8988T (cell line): Measurements from ENCODE around the gene COPE.
"Not testable (repeated sequence)": the region's sequence is repeated elsewhere in the genome, so short reads cannot be mapped to it uniquely, and the experiment has no call there.

Experiments
- DNase-seq: peaks from one replicate; pipeline ENCODE4 v3.0.0; 2011

COPE gene

DNA sequence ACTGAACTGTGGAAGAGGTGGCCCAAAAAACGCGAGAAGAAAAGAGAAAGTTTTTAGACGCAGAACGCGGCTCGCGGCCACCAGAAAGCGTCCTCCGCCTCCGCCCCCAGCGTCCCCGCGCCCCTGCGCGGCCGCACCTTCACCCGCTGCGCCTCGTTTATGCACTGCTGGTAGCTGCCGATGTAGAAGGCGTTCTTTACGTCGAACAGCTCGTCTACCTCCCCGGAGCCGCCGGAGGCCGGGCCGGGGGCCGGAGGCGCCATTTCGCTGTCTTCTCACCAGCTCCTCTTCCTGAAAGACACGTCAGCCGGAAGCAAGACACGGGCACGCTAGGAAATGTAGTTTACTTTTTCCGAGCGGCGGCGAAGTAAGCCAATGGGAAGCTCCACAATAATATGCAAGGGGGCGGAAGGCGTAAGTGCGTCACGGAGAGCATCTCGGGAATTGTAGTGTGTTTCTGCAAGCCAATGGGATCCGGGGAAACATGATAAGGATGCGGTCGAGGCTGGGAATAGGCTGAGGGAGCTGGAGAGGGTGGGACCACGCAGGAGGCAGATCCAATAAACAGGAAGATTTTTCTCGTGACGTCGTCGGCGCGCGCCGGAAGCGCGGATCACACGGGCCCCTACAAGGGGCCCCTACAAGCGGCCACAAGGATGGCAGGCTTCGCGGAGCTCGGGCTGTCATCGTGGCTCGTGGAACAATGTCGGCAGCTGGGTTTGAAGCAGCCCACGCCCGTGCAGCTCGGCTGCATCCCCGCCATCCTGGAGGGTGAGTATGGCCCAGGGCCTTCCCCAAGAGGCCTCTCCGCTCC, at the start of gene COPE, which contains the start of gene DDX49:
Gene COPE, minus strand, starts transcription at position 302 of the 814 bp plus-strand sequence. Its CDS starts 39 bp downstream, at position 263.
Gene DDX49, plus strand, starts transcription at position 630 of the 814 bp plus-strand sequence. Its CDS starts 27 bp downstream, at position 657.
- peak; percentile 93 for DNase-seq

DNA sequence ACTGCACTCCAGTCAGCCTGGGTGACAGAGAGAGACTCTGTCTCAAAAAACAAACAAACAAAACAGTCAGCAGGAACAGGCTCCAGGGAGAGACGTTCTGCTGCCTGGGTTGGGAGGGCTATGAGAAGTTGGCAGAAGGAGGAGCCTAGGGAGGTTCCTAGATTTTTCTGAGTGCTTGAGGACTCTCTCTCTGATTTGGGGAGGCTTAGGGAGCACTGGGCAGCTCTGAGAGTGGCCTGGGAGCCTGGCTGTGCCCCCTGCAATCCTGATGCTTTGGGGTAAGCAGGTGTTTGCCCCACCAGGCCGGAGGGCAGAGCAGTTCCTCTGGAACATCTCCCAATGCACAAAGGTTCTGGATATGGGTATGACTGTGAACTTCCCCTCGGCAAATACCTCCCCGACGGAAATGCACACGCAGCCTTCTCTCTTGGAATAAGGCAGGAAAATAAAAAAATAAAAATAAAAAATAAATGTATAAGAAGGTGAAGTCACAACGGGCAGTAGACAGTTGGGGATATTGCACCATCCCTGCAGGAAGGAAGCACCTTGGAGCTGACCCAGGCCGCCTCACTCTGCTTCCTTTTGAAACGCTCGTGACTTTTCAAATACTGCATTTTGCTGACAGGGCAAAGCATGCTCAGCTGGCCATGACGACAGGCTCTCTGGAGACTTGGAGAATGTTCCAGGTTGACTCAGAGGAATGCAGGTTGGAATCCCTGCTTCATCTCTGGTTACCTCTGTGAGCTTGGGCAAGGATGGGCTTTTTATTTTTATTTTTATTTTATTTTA, 48.4 kb upstream of the COPE start:
- DNase-seq = no peak

DNA sequence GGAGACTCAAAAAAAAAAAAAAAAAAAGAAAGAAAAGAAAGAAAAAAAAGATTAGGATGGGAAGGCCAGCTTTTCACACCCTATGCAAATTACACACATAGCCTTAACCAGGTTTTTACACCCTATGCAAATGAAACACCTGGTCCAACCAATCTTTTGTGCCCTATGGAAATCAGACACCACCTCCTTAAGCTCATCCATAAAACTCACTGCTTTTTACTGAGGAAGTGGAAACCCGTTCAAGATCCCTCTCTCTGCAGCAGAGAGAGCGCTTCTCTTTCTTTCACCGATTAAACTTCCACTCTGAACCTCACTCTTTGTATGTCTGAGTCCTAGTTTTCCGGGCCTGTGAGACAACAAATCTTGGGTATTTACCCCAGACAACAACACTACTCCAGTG, 47.1 kb upstream of the COPE start:
- DNase-seq = no peak

- DNase-seq = no peak
Observed at GRCh38 chr19:18964121-18964520, 44.9 kb upstream of the COPE start.

DNA sequence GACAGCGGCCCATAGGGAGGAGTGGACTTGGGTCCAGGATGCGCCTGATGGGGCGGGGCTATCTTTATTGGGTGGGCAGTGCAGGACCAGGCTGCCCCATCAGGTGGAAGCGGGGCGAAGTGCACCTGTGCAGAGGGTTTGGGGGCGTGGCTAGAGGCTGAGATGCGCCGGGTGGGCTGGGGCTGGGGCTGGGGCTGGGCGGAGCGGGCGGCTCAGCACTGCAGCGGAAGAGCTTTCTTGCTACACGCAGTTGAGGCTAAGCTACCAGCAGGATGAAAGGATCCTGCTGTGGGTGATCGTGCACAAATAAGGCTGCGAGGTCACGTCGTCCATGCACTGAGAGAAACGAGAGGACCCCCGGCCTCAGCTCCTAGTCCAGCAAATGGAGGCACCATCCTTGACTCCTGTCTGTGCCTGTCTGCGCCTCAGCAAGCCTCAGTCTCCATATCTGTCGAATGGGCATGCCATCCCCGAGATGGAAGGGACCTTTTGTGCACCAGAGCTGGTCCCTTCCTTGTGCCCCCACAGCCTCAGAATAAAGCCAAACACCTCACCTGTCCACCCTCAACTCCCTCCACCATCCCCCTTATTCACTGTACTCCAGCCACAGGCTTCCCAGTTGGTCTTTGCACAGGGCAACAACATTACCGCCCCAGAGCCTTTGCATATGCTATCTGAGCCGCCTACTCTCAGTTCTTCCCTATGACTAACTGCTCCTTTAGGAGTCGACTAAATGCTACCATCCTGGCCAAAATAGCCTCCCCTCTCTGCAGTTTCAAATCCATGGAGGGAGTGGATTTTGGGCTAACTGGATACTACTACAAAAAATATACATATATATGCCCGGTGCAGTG, 42.8 kb upstream of the COPE start:
- no peak for DNase-seq

DNA sequence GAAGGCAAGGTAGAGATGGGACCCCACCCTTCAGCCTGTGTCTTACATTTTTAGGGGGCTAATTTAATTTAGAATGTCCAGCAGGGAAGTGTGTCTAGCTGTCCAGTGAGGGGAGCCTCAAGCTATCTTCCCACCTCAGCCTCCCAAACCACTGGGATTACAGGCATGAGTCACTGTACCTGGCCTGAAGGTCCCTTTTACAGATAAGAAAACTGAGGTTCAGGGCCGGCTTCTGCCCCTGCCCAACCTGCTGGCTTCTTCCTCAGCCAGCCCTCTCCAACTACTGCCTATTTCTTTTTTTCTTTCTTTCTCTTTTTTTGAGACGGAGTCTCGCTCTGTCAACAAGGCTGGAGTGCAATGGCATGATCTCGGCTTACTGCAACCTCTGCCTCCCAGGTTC, 41.2 kb upstream of the COPE start:
- no peak for DNase-seq

- DNase-seq = no peak
Observed at GRCh38 chr19:18955042-18955441, 35.9 kb upstream of the COPE start.

DNA sequence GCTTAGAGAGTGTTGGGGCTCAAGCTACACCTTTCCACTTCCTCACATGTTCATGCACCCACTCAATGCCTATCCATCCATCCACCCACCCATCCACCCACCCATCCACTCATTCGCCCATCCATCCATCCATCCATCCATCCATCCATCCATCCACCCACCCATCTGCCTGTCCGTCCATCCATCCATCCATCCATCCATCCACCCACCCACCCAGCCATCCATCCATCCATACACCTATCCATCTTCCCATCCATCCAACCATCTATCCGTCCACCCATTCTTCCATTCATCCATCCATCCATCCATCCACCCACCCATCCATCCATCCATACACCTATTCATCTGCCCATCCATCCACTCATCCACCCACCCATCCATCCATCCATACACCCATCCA, 34.9 kb upstream of the COPE start:
- DNase-seq = no peak

DNA sequence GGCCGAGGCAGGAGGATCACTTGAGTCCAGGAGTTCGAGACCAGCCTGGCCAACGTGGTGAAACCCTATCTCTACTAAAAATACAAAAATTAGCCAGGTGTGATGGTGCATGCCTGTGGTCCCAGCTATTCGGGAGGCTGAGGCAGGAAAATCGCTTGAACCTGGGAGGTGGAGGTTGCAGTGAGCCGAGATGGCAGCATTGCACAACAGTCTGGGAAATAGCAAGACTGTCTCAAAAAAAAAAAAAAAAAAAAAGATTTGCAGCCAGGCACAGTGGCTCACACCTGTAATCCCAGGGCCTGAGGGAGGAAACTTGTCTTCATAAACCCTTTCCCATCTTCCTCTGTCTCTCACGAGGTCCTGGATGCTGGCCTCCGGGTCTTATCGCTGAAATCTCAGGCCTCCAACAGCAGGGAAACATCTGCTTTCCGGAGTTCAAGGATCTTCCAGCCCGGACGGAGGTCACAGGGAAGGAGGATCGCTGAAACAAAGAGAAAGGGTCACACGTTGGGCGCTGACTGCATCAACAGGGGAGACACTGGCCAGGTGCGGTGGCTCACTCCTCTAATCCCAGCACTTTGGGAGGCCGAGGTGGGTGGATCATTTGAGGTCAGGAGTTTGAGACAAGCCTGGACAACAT, 33.3 kb upstream of the COPE start:
- not testable (repeated sequence) for DNase-seq

GRCh38 chr19:18951721-18952281, 32.6 kb upstream of the COPE start:
- DNase-seq = no peak

DNA sequence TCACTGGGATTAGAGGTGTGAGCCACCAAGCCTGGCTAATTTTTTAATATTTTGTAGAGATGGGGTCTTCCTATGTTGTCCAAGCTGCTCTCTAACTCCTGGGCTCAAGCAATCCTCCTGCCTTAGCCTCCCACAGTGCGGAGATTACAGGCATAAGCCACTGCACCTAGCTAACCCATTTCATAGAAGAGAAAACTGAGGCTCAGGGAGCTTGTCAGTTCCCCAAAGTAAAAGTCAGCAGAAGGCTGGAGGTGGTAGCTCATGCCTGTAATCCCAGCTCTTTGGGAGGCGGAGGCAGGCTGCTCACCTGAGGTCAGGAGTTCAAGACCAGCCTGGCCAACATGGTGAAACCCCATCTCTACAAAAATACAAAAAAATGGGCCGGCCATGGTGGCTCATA, 30.7 kb upstream of the COPE start:
- DNase-seq = no peak

GRCh38 chr19:18948976-18949356, 29.8 kb upstream of the COPE start:
- no peak for DNase-seq

DNA sequence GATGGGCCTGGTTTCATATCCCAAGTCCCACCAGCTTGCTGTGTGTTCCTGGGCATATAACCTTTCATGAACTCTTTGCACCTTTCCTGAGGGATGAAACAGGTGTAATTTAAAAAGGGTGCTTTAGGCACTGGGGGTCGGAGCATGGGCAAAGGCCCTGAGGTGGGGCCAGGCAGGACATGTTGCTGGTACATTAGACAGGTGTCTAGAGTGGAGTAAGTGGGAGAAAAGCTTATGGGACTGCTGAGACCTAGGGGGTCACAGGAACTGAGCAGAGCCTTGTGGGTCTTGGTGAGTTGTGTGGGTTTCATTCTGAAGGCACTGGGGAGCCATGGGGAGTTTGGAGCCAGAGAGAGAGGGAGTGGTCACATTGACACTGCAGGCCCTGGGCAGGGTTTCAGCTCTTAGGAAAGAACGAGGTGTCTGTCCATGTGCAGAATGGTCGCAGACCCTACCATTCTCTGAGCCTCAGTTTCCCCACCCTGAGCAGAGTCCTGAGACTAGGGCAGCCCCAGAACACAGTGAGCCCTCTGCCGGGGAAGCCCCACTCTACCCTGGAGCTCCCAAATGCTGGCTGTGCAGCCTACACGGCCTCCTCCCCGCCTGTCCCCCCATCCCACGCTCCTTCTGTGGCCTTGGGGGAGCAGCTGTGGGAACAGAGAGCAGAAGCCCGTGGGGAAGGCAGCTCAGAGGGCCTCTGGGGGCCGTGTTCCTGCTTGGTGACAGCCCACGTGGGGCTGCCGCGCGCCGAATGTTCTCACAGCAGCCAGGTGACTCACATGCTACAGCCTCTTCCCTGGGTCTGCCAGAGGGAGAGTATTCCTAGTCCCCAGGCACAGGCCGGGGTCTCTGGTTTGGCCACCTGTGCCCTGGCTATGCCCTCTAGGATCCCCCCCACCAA, 29.1 kb upstream of the COPE start:
- DNase-seq = no peak

- DNase-seq = no peak
Observed at GRCh38 chr19:18946918-18947317, 27.7 kb upstream of the COPE start.

DNA sequence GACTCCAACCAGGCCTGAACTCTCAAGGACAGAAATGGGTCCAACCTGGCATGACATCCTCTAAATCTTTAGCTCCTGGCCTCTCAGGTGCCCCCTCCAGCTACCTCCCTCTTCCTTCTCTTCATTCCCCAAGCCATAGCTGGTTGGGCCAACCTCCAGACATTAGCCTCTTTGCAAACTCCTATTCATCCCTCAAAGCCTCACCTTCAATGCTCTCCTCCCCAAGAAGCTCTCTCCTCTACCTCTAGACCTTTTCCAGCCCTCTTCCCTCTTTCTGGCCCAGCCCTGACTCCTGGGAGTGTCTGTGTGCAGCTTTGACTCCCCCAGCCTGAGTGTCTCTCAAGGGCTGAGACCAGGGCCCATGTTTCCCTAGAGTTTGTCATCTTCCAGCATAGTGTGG, 27.1 kb upstream of the COPE start:
- no peak for DNase-seq

- no peak for DNase-seq
Observed at GRCh38 chr19:18945297-18945696, 26.1 kb upstream of the COPE start.

DNA sequence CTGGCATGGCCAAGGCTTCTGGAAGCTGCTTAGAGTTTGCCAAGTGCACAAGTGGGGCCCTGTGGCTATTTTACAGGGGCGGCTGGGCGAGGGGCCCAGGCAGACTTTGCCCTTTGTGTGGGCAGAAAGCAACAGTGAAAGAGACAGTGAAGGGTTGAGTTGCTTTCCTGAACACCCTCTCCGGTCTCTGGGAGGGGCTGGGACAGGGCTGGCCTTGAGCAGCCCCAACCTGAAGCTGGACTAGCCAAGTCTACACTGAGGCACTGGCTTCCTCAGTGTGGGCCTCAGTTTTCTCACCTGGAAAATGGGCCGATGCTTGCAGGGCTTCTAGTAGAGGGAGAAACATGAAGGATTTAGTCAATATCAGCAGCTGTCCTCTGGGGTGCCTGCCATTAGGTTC, 24.3 kb upstream of the COPE start:
- DNase-seq = no peak

DNA sequence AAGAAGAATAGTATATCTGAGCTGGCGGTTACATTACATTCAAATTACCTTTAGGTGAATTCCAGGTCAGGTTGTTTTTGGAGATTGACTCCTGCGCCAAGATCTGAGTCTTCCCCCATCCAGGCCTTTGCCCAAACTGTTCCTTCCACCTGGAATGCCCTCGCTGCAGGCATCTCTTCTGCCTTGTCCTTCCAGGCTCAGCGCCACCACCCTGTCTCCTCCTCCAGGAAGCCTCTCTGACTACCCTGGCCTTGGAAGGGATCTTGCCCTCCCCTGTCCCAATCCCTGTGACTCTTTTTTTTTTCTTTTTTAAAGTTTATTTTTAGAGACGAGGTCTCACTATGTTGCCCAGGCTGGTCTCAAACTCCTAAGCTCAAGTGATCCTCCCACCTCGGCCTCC, 23.5 kb upstream of the COPE start:
- no peak for DNase-seq

GRCh38 chr19:18941628-18942354, 22.6 kb upstream of the COPE start:
- no peak for DNase-seq
